Suppressor macrophage (primary cell): ENCODE measurements around the gene VAPB.

ENCODE experiments used
- DNase-seq, 4 experiments: peaks; one replicate each; pipeline ENCODE4 v3.0.0-alpha.2; 2020 to 2022

VAPB gene

DNA sequence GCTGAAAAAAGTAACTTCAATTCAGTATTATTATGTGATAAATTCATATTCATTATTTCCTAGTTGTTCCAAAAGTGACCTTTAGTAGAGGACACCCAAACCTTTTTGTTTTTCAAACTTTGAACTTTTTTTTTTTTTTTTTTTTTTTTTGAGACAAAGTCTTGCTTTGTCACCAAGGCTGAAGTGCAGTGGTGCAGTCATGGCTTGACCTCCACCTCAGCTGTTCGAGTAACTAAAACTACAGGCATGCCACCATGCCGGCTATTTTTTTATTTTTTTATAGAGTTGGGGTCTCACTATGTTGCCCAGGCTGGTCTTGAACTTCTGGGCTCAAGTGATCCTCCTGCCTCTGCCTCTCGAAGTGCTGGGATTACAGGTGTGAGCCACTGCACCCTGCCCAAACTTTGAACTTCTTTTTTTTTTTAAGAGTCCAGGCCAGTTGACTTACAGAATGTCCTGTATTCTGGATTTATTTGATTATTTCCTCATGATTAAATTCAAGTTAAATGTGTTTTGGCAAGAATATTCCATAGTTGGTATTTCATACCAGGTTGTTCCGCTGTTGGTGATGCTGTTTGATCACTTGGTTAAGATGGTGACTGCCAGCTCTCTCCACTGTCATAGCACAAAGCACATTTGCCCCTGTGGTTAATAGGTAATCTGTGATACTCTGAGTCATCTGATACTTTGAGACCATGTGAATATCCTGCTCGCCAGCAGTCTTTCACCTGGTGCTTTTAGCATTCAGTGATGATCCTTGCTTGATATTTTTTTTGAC, 48.0 kb downstream of the VAPB start:
- DNase-seq: no peak

GRCh38 chr20:58438970-58439808, 50.2 kb downstream of the VAPB start:
- DNase-seq: no peak

GRCh38 chr20:58440021-58440767, 51.2 kb downstream of the VAPB start:
- DNase-seq: no peak

DNA sequence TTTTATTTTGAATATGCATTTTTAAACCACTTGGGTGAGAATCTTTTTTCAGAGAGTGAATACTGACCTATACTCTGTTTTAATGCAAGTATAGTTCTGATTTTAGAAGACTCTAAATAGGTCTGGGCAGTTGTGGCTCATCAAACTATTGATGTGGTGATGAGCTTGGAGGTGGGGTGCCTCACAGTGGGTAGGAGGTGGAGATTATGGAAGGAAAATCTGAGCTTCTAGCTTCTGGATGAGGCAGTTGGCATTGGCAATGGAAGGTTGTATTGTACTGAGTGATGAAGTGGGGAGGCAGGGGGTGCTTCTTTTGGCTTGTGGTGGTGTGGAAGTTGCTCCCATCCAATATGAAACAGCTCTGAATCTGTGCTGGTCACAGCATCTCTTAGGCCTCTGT, 52.7 kb downstream of the VAPB start:
- DNase-seq: no peak

GRCh38 chr20:58444746-58445255, 55.8 kb downstream of the VAPB start:
- DNase-seq: no peak

GRCh38 chr20:58446264-58446959, 57.4 kb downstream of the VAPB start:
- no peak for DNase-seq

GRCh38 chr20:58446960-58447265, 57.9 kb downstream of the VAPB start:
- DNase-seq: no peak

DNA sequence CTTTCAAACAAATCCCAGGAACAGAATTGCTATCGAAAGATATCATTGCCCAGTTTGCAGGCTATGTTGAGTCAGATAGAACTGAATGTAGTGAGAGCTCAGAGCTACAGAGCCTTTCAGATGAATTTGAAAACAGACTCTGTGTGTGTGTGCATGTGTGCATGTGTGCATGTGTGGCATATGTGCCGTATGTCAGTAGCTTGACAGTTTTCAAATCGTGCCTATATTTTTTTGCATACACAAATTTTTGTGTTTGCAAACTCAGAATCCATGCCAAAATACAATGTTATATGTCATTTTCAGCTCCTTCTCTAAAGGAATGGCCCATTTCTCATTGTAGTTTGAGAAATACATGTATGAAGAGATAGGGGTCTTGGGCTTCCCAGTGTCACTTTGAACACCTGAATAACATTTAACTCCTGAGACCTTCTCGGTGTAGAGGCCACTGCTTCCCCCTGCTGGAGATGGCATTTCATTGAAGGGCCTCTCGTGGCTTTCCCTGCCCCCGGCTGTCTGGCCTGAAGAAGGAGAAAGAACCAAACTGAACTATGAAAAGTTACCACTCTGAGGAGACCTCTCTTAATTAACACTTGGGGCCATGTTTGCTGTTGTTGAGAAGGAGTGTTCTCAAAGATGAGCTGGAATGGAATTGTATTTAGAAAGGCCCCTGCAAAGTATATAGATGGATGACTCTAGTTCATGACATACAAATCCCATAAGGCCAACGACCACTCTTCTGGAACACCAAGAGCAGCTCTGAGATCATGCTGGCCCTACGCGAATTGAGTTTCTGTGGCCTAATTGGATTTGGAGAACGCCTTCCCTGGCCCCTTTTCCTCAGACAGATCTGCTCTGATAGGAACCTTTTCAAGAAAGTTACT, 58.7 kb downstream of the VAPB start:
- DNase-seq: peak; percentile 44 to 68 (median 58)

GRCh38 chr20:58448958-58449357, 59.9 kb downstream of the VAPB start:
- DNase-seq: no peak

DNA sequence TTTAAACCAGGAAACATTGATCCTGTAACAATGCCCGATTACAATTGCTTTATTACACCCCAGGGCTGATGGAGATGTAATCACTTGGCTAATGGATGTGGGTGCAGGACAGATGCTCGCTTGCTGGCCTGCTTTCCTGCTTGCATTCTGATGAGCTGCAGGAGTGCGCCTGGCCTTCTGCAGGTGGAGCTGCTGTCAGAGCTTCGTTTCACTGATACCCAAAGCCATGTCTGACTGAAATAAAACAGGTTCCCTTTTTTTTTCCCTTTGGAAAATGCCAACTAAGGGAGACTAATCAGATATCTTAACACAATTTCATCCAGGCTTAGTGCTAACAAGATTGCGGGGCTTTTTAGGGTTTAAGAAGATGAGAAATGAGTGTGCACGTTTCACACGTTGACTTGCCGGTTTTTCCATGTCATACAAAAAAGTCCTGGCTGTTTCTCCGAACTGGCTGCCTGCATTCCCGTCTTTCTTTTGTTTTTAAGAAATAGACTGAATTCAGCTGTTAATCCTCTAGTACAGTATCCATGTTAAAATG, 60.7 kb downstream of the VAPB start:
- DNase-seq: no peak

- no peak for DNase-seq
Observed at GRCh38 chr20:58450254-58450653, 61.2 kb downstream of the VAPB start.

- no peak for DNase-seq
Observed at GRCh38 chr20:58452667-58453255, 63.7 kb downstream of the VAPB start.

DNA sequence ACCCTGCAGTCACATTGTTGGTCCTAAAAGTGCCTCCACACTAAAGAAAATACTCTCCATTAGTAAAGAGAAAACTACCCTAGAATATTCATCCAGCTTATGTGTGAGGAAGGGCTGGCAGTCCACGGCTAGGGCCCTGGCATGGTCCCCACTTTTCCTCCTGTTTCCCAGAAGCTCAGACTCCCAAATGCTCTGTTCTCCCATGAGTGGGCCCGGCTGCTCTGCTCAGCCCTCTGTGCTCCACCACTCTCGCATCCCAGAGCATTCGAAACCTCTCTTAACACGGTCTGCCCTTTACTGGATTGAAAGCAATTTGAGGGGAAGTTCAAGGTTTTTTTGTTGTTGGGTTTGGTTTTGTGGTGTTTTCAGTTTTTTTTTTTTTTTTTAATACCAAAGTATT, 64.4 kb downstream of the VAPB start:
- DNase-seq: no peak

- no peak for DNase-seq
Observed at GRCh38 chr20:58454460-58454859, 65.4 kb downstream of the VAPB start.

- no peak for DNase-seq
Observed at GRCh38 chr20:58457083-58457695, 68.2 kb downstream of the VAPB start.

- no peak for DNase-seq
Observed at GRCh38 chr20:58458342-58459057, 69.5 kb downstream of the VAPB start.

- DNase-seq: no peak
Observed at GRCh38 chr20:58459058-58459750, 70.2 kb downstream of the VAPB start.

DNA sequence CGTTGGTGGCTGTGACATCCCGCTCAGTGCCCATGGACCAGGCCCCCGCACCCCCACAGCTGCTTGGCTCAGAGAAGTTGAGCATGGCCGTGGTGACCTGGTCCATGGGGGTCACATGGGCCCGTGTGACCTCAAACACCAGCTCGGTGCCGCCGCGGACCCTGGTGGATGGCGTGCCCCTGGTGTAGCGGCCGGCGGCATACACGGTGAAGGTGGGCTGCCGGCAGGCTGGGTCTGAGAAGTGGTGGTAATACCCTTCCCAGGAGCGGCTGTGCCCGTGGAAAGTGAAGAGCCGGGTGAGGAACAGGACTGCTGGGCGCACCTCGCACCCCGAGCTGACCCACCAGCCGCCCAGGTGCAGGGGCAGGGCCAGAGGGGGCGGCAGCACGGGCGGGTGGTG, 72.1 kb downstream of the VAPB start:
- no peak for DNase-seq

- no peak for DNase-seq
Observed at GRCh38 chr20:58461899-58462298, 72.9 kb downstream of the VAPB start.
